Osteocyte (in vitro differentiated cells): Measurements from ENCODE around the gene PTX3. TPM values are rescaled to one million over a fixed set of nuclear protein-coding genes. Genes with fewer than 3 reads are reported as not detected.

Experiments
- DNase-seq: peaks from one replicate; pipeline ENCODE4 v3.0.0; 2021; ENCODE audit warnings: mixed read lengths; ENCODE audit not compliant: unreplicated experiment; ENCODE audit errors: extremely low spot score
- H3K27ac Mint-ChIP-seq: one replicate; pipeline ENCODE4 v1.8.0; 2021; ENCODE audit warnings: mild to moderate bottlenecking, mixed read lengths; ENCODE audit not compliant: unreplicated experiment
- H3K27me3 Mint-ChIP-seq: one replicate; pipeline ENCODE4 v1.8.0; 2021; ENCODE audit warnings: mixed read lengths; ENCODE audit not compliant: unreplicated experiment
- H3K36me3 Mint-ChIP-seq: one replicate; pipeline ENCODE4 v1.8.0; 2021; ENCODE audit warnings: mixed read lengths; ENCODE audit not compliant: unreplicated experiment
- H3K4me1 Mint-ChIP-seq: one replicate; pipeline ENCODE4 v1.8.0; 2021; ENCODE audit warnings: mixed read lengths; ENCODE audit not compliant: unreplicated experiment
- H3K4me3 Mint-ChIP-seq: one replicate; pipeline ENCODE4 v1.8.0; 2021; ENCODE audit warnings: mild to moderate bottlenecking, moderate library complexity, mixed read lengths; ENCODE audit not compliant: unreplicated experiment
- H3K9me3 Mint-ChIP-seq: one replicate; pipeline ENCODE4 v1.8.0; 2021; ENCODE audit warnings: mixed read lengths; ENCODE audit not compliant: unreplicated experiment
- long read RNA-seq: library from polyadenylated mRNA; unstranded; transcript quantifications from one replicate; pipeline ENCODE4 v2.0.0, GENCODE V29; 2021
- total RNA-seq: library from RNA; stranded (reverse); gene quantifications from 2 replicates; pipeline ENCODE4 v1.2.1, GENCODE V29; 2021
- TF ChIP-seq, protein P1 (sequence below): fragments of 200-600 bp; sonication (generic); IDR thresholded peaks from 2 replicates; pipeline ENCODE4 v1.5.0; 2021; ENCODE audit warnings: antibody characterized with exemption, mild to moderate bottlenecking, moderate library complexity

Gene PTX3
- total RNA-seq = 45.7 and 51.8 TPM in 2 replicates
- long read RNA-seq, partial matches to known transcripts = 8 of 11 reads
- long read RNA-seq, other reads (novel, unspliced or antisense) = 2 of 11 reads

DNA sequence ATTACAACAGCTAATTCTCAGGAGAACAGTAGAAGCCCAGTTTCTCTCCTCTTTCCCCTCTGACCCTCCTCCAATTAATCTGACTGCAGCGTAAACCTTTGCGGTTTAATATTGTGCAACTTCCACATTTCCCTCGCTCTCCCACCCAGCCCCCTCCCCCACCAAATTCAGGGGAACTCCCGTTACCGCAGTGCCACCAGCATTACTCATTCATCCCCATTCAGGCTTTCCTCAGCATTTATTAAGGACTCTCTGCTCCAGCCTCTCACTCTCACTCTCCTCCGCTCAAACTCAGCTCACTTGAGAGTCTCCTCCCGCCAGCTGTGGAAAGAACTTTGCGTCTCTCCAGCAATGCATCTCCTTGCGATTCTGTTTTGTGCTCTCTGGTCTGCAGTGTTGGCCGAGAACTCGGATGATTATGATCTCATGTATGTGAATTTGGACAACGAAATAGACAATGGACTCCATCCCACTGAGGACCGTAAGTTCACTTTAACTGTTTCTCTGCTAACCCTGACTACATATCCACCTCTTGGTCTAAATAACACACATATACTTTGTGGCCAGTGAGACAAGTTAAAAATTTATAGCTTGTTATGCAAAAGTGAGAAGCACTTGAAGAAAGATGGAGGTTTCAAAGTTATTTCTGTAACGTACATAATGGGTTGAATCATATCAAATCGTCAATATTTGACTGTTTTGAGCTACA, at the start of gene PTX3:
Gene PTX3 (plus strand): TSS at position 268 of the 709 bp plus-strand sequence. CDS start 84 bp downstream, at position 352.
- peaks cover 27% of the 10 kb centered on the region for H3K4me1 Mint-ChIP-seq
- peak within 1 kb of the TSS; percentile 89 for H3K27ac Mint-ChIP-seq
- no peaks in the 10 kb centered on the region for H3K27me3 Mint-ChIP-seq
- no peak for DNase-seq
- no peaks in the 10 kb centered on the region for H3K36me3 Mint-ChIP-seq
- TF ChIP-seq, protein P1, sequence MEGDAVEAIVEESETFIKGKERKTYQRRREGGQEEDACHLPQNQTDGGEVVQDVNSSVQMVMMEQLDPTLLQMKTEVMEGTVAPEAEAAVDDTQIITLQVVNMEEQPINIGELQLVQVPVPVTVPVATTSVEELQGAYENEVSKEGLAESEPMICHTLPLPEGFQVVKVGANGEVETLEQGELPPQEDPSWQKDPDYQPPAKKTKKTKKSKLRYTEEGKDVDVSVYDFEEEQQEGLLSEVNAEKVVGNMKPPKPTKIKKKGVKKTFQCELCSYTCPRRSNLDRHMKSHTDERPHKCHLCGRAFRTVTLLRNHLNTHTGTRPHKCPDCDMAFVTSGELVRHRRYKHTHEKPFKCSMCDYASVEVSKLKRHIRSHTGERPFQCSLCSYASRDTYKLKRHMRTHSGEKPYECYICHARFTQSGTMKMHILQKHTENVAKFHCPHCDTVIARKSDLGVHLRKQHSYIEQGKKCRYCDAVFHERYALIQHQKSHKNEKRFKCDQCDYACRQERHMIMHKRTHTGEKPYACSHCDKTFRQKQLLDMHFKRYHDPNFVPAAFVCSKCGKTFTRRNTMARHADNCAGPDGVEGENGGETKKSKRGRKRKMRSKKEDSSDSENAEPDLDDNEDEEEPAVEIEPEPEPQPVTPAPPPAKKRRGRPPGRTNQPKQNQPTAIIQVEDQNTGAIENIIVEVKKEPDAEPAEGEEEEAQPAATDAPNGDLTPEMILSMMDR = no peak
- peak within 1 kb of the TSS; percentile 82 for H3K4me3 Mint-ChIP-seq
- H3K9me3 Mint-ChIP-seq = no peaks in the 10 kb centered on the region

DNA sequence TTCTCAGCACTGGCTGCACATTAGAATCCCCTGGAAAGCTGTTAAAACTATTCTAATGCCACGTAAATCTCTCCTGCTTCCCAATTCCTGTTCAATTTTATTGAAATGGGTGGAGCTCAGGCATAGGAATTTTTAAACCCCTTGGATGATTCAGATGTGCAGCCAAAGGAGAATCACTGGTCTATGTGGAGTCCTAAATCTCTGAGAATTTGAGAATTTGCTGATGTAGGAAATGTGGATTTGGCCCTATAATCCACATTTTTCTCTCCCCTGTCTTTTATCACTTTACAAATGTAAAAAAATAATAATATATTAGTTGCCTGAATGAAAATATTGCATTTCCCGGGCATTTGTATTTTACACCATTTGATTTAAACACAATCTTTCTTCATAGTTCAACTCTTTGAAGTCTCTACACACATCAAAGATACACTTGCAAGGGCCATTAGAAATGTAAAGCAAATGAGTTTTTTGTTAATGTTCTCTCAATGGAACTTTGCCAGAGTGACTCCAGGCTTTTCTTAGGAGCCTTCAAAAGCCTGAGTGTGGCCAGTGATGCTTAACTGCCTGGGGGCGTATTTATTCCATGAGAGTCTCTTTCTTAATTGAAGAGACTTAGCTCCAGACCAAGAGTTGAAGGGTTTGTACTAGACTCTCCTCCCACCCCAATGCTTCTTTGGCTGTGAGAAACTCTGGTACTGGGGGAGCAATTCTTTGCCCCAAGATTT, 48.8 kb upstream of the PTX3 start:
- H3K4me1 Mint-ChIP-seq = peaks cover 6% of the 10 kb centered on the region
- H3K27ac Mint-ChIP-seq = no peak overlapping the region

DNA sequence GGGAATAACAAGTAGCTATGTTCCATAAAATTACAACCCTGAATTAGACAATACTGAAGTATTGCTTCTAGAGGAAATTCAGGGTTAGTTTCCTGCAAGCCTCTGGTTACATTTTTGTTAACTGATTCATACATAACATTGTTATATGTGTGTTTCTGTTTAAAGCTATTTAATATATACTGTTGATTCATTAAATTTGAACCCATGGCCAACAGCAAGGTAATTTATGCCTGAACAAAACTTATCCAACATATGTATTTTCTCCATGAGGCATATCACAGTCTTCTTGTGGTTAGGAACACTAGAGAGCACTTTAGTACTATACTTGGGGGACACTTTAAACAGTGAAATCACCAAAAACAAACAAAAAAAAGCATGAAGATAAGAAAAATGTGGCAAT, 47.7 kb upstream of the PTX3 start:
- H3K9me3 Mint-ChIP-seq = no peaks in the 10 kb centered on the region
- no peak overlapping the region for H3K4me3 Mint-ChIP-seq
- H3K4me1 Mint-ChIP-seq = peaks cover 6% of the 10 kb centered on the region

More for the DNA sequence above, 48.8 kb upstream of the PTX3 start:
- Mint-ChIP-seq H3K9me3 (no peaks in the 10 kb centered on the region), H3K27me3 (no peaks in the 10 kb centered on the region), H3K36me3 (no peaks in the 10 kb centered on the region), H3K4me3 (no peak overlapping the region)
- DNase-seq = no peak
- TF ChIP-seq, protein P1 = no peak

DNA sequence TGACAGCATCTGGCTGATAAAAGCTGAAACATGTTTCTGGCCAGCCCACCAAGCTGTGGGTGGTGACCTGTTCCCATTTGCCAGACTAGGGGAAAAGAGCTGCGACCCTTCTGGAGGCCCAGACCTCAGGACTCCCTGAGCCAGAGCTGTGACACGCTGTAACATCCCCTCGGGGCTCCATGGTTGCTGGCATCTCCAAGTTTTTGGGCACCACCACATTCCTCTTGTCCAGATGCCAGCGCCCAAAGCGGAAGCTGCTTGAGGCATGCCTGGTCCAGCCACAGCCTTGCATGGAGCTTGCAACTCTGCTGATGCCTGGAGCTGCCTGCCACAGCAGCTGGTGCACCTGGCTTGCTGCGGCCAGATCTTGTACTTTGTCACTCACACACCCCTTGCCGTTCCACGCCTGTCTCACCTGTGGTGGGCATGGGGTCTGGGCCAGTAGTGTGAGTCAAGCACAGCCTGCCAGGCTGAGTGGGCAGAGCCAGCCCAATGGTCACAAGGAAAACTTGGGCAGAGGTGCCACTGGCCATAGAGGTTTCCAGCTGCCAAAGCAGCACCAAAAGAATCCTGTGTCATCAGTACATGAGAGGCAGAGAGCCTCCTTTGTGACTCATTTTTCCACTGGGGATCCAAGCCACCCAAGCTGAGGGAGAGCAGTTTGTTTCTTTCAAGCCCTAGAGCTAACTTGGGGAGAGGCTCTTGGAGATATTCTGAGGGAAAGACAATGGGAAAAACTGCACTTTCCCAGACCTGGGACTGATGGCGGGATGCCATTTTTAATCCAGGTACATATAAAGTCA, 45.7 kb upstream of the PTX3 start:
- DNase-seq = no peak
- Mint-ChIP-seq H3K4me1 (peaks cover 6% of the 10 kb centered on the region), H3K27me3 (no peaks in the 10 kb centered on the region), H3K4me3 (no peak overlapping the region), H3K36me3 (no peaks in the 10 kb centered on the region), H3K27ac (no peak overlapping the region), H3K9me3 (no peaks in the 10 kb centered on the region)
- TF ChIP-seq, protein P1 = no peak

More for the DNA sequence above, 47.7 kb upstream of the PTX3 start:
- TF ChIP-seq, protein P1 = no peak
- no peak for DNase-seq
- H3K27ac Mint-ChIP-seq = no peak overlapping the region
- H3K27me3 Mint-ChIP-seq = no peaks in the 10 kb centered on the region
- no peaks in the 10 kb centered on the region for H3K36me3 Mint-ChIP-seq
